B cell (primary cell): ENCODE results near the gene JAK1.

ENCODE experiments used
- CTCF ChIP-seq: fragments of 200-600 bp; IDR thresholded peaks from one replicate; pipeline ENCODE4 v1.8.0; 2022; ENCODE audit warnings: antibody characterized with exemption, mild to moderate bottlenecking
- EZH2 ChIP-seq: IDR thresholded peaks from 2 replicates; pipeline ENCODE4 v1.6.1; 2012; ENCODE audit warnings: borderline replicate concordance, low read depth, mild to moderate bottlenecking, moderate library complexity, low read length; ENCODE audit not compliant: insufficient read depth, poor library complexity, severe bottlenecking

GRCh38 chr1:64865105-64865757 is 101.1 kb downstream of the JAK1 start:
- TF ChIP-seq CTCF = no peak
- no peak for TF ChIP-seq EZH2
